Fibroblast of lung (primary cell): ENCODE measurements around the gene SIGLEC11. TPM values are rescaled to one million over a fixed set of nuclear protein-coding genes. Genes with fewer than 3 reads are reported as not detected.

ENCODE experiments used
- DNase-seq, 2 donors: peaks; one replicate each; pipeline versions ENCODE4 v3.0.0 to v3.0.0-alpha.2; 2010; ENCODE audit warnings: low read depth in 2 of 2
- H2AFZ ChIP-seq: 2 replicates; pipeline ENCODE4 v1.5.1; 2012; ENCODE audit warnings: low read length, control low read depth, inconsistent platforms
- H3K27ac ChIP-seq: 2 replicates; pipeline ENCODE4 v1.5.1; 2011; ENCODE audit warnings: low read length, control low read depth; ENCODE audit not compliant: insufficient read depth
- H3K27me3 ChIP-seq: 2 replicates; pipeline ENCODE4 v1.5.1; 2011; ENCODE audit warnings: mild to moderate bottlenecking, low read length; ENCODE audit not compliant: control insufficient read depth, insufficient read depth
- H3K36me3 ChIP-seq: 2 replicates; pipeline ENCODE4 v1.5.1; 2011; ENCODE audit warnings: low read length; ENCODE audit not compliant: control insufficient read depth, insufficient read depth
- H3K4me1 ChIP-seq: 2 replicates; pipeline ENCODE4 v1.5.1; 2011; ENCODE audit warnings: low read length; ENCODE audit not compliant: control insufficient read depth, insufficient read depth; ENCODE audit errors: extremely low read depth
- H3K4me2 ChIP-seq: 2 replicates; pipeline ENCODE4 v1.5.1; 2011; ENCODE audit warnings: low read length, control low read depth; ENCODE audit not compliant: insufficient read depth; ENCODE audit errors: extremely low read depth
- H3K4me3 ChIP-seq, 4 experiments: fragments of 200-600 bp in 1 of 4; sonication (generic) in 1 of 4; replicated peaks in 1 of 4; 2 replicates each; pipeline ENCODE4 v1.5.1; 2011 to 2016; ENCODE audit warnings: low read length in 4 of 4, low read depth in 3 of 4, mild to moderate bottlenecking in 3 of 4, control low read depth in 2 of 4, inconsistent platforms in 1 of 4, mixed read lengths in 1 of 4; ENCODE audit not compliant: insufficient read depth in 1 of 4; ENCODE audit errors: control extremely low read depth in 1 of 4
- H3K79me2 ChIP-seq: 2 replicates; pipeline ENCODE4 v1.5.1; 2012; ENCODE audit warnings: mild to moderate bottlenecking, low read length, inconsistent platforms; ENCODE audit not compliant: control insufficient read depth, insufficient read depth
- H3K9ac ChIP-seq: 2 replicates; pipeline ENCODE4 v1.5.1; 2011; ENCODE audit warnings: mild to moderate bottlenecking, low read length, control low read depth; ENCODE audit not compliant: insufficient read depth
- H3K9me3 ChIP-seq: 2 replicates; pipeline ENCODE4 v1.5.1; 2012; ENCODE audit warnings: low read depth, low read length; ENCODE audit not compliant: control insufficient read depth, insufficient read depth
- H4K20me1 ChIP-seq: 2 replicates; pipeline ENCODE4 v1.5.1; 2011; ENCODE audit warnings: low read length; ENCODE audit not compliant: control insufficient read depth, insufficient read depth; ENCODE audit errors: extremely low read depth
- CTCF ChIP-seq, 2 donors: IDR thresholded peaks in 1 of 2; conservative IDR thresholded peaks in 1 of 2; 1 replicate in 1 of 2; 2 replicates in 1 of 2; pipeline ENCODE4 v1.5.1; 2011 to 2012; ENCODE audit warnings: low read length in 2 of 2, control low read depth in 1 of 2, inconsistent platforms in 1 of 2, low read depth in 1 of 2, mild to moderate bottlenecking in 1 of 2
- EZH2 ChIP-seq: IDR thresholded peaks from 2 replicates; pipeline ENCODE4 v1.5.1; 2012; ENCODE audit warnings: low read length, control low read depth, mild to moderate bottlenecking; ENCODE audit errors: missing control alignments
- polyA plus RNA-seq, 2 donors: library from polyadenylated mRNA; depleted of rRNA in 1 of 2; stranded (reverse) in 1 of 2; unstranded in 1 of 2; fragments of >200 nt; gene quantifications; 2 replicates each; pipeline ENCODE4 v1.2.1, GENCODE V29; 2011 to 2012; ENCODE audit warnings: missing spikeins in 1 of 2
- total RNA-seq: library from RNA; depleted of rRNA; stranded (reverse); fragments of >200 nt; gene quantifications from 2 replicates; pipeline ENCODE4 v1.2.1, GENCODE V29; 2014

The SIGLEC11 gene
- total and polyA plus RNA-seq, 2 donors (not counting 1 experiment from before 2014, with no cell fraction given): not detected

GRCh38 chr19:49939721-49940481, 21.1 kb downstream of the SIGLEC11 start:
- Histone ChIP-seq H3K27ac (no peak overlapping the region), H2AFZ (no peak overlapping the region), H3K36me3 (no peaks in the 10 kb centered on the region), H3K4me2 (no peak overlapping the region), H3K9me3 (no peaks in the 10 kb centered on the region), H4K20me1 (no peaks in the 10 kb centered on the region), H3K4me3 (no peak overlapping the region), H3K4me1 (no peaks in the 10 kb centered on the region), H3K9ac (no peak overlapping the region), H3K79me2 (no peaks in the 10 kb centered on the region), H3K27me3 (no peaks in the 10 kb centered on the region)
- no peak for DNase-seq
- TF ChIP-seq CTCF (conservative IDR thresholded peaks at IDR 0.05 in 1 of 2, IDR thresholded peaks at IDR 0.05 in 1 of 2; ENCODE audit: low read depth in 1 of 2, low read length in 2 of 2): peak in 1 of 2 donors; percentile 8
- no peak for TF ChIP-seq EZH2

GRCh38 chr19:49938662-49939061, 22.3 kb downstream of the SIGLEC11 start:
- no peak for DNase-seq

More at GRCh38 chr19:49938662-49939061, 22.3 kb downstream of the SIGLEC11 start:
- H3K4me1 ChIP-seq: no peaks in the 10 kb centered on the region
- H3K79me2 ChIP-seq: no peaks in the 10 kb centered on the region
- no peak for TF ChIP-seq CTCF (conservative IDR thresholded peaks at IDR 0.05 in 1 of 2, IDR thresholded peaks at IDR 0.05 in 1 of 2; ENCODE audit: low read depth in 1 of 2, low read length in 2 of 2)
- no peak for TF ChIP-seq EZH2
- no peaks in the 10 kb centered on the region for H3K9me3 ChIP-seq
- no peak overlapping the region for H3K27ac ChIP-seq
- no peaks in the 10 kb centered on the region for H4K20me1 ChIP-seq
- H3K36me3 ChIP-seq: no peaks in the 10 kb centered on the region
- H3K4me2 ChIP-seq: no peak overlapping the region
- no peak overlapping the region for H3K4me3 ChIP-seq
- no peak overlapping the region for H3K9ac ChIP-seq
- no peaks in the 10 kb centered on the region for H3K27me3 ChIP-seq
- no peak overlapping the region for H2AFZ ChIP-seq
